HCT116 (cell line): ENCODE measurements around the gene KIF26B.

Experiments used
- ATF3 ChIP-seq: IDR thresholded peaks from 2 replicates; pipeline ENCODE4 v1.6.1; 2012
- CEBPB ChIP-seq: IDR thresholded peaks from 2 replicates; pipeline ENCODE4 v1.6.1; 2012; ENCODE audit warnings: low read depth
- CTCF ChIP-seq, 3 experiments: fragments of 200-600 bp in 1 of 3; sonication (generic) in 1 of 3; IDR thresholded peaks in 2 of 3; conservative IDR thresholded peaks in 1 of 3; 2 replicates each; pipeline ENCODE4 v1.5.1; 2012 to 2017; ENCODE audit warnings: low read depth in 2 of 3, low read length in 2 of 3, antibody characterized with exemption in 1 of 3, borderline replicate concordance in 1 of 3, control low read depth in 1 of 3, mild to moderate bottlenecking in 1 of 3, mixed read lengths in 1 of 3, mixed run types in 1 of 3, moderate library complexity in 1 of 3; ENCODE audit not compliant: insufficient read depth in 1 of 3
- EZH2 ChIP-seq: fragments of 200-600 bp; sonication (generic); IDR thresholded peaks from 2 replicates; pipeline ENCODE4 v1.6.1; 2017; ENCODE audit warnings: antibody characterized with exemption, mixed run types
- FOSL1 ChIP-seq: IDR thresholded peaks from 2 replicates; pipeline ENCODE4 v1.6.1; 2012; ENCODE audit warnings: low read depth
- JUND ChIP-seq: IDR thresholded peaks from 2 replicates; pipeline ENCODE4 v1.6.1; 2012
- MAX ChIP-seq: IDR thresholded peaks from 2 replicates; pipeline ENCODE4 v1.6.1; 2012
- POLR2A ChIP-seq: IDR thresholded peaks from 2 replicates; pipeline ENCODE4 v1.7.0; 2011; ENCODE audit warnings: borderline replicate concordance; ENCODE audit not compliant: insufficient read depth, insufficient read length; ENCODE audit errors: extremely low read depth
- POLR2AphosphoS5 ChIP-seq: IDR thresholded peaks from 2 replicates; pipeline ENCODE4 v1.6.1; 2011; ENCODE audit warnings: mild to moderate bottlenecking, low read depth, low read length, moderate library complexity
- SRF ChIP-seq: IDR thresholded peaks from 2 replicates; pipeline ENCODE4 v1.6.1; 2012; ENCODE audit warnings: low read depth
- YY1 ChIP-seq: IDR thresholded peaks from 2 replicates; pipeline ENCODE4 v1.6.1; 2011; ENCODE audit warnings: low read length, low read depth, moderate library complexity, mild to moderate bottlenecking; ENCODE audit not compliant: insufficient replicate concordance; ENCODE audit errors: extremely low read depth
- ZNF274 ChIP-seq: fragments of 200-500 bp; sonication (Bioruptor generic); IDR thresholded peaks from 2 replicates; pipeline ENCODE4 v1.6.1; 2014; ENCODE audit warnings: mild to moderate bottlenecking, low read depth, low read length, inconsistent platforms

DNA sequence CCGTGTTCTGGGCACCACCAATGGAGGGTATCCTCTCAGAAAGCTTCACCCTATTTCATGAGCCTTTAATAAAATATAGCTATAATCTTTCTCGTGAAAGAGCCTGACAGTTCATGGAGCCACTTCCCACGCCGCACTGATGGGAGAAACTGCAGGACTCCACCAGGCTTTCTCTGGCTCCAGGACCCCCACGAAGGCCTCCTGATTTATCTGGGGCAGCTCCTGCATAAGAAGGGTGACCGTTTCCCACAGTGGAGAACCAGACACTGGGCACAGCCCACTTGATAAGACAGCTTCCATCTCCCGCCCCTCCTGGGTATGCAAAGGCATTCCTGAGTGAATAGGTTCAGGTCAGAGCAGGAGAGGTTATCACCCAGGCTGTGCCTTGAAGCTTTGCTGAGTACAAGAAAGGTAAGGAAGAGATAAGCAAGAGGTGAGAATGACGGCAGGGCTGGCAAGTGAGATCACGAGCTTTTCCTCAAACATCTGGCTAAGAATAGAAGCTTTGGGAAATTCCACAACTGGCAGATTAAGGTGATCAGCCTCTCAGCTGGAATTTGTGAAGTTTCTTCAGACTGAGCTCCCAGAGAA lies 499.8 kb downstream of the KIF26B start:
- TF ChIP-seq CTCF (IDR thresholded peaks at IDR 0.05 in 2 of 3, conservative IDR thresholded peaks at IDR 0.05 in 1 of 3; ENCODE audit: borderline replicate concordance in 1 of 3, insufficient read depth in 1 of 3, low read depth in 2 of 3, low read length in 2 of 3) (no peak), ZNF274 (no peak), FOSL1 (no peak), YY1 (no peak), EZH2 (no peak), POLR2A (no peak), SRF (no peak), ATF3 (no peak), POLR2AphosphoS5 (no peak), JUND (no peak), CEBPB (no peak), MAX (no peak)
